IPS-18c (cell line): ENCODE results near the gene MCHR1.

Experiments
- H3K4me3 ChIP-seq: 2 replicates; pipeline ENCODE4 v1.7.0; 2013; ENCODE audit warnings: low read depth, mild to moderate bottlenecking, low read length, moderate library complexity; ENCODE audit not compliant: insufficient read depth
- H3K9me3 ChIP-seq: one replicate; pipeline ENCODE4 v1.6.1; 2013; ENCODE audit warnings: mild to moderate bottlenecking, low read length, moderate library complexity; ENCODE audit not compliant: control insufficient read depth, insufficient read depth

The MCHR1 gene

DNA sequence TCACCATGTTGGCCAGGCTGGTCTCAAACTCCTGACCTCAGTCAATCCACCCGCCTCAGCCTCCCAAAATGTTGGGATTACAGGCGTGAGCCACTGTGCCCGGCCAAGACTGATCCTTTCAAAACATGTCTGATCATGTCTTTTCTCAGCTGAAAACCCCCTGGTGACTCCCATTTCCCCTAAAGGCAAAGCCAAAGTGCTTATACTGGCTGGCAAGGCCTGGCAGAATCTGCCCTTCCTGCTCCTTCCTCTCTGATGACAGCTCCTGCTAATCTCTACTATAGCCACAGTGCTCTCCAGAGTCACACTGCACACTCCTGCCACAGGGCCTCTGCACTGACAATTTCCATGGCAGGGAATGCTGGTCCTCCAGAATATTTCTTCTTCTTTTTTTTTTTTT lies 2.6 kb upstream of the MCHR1 start:
- Histone ChIP-seq H3K9me3 (no peaks in the 10 kb centered on the region), H3K4me3 (no peak overlapping the region)

DNA sequence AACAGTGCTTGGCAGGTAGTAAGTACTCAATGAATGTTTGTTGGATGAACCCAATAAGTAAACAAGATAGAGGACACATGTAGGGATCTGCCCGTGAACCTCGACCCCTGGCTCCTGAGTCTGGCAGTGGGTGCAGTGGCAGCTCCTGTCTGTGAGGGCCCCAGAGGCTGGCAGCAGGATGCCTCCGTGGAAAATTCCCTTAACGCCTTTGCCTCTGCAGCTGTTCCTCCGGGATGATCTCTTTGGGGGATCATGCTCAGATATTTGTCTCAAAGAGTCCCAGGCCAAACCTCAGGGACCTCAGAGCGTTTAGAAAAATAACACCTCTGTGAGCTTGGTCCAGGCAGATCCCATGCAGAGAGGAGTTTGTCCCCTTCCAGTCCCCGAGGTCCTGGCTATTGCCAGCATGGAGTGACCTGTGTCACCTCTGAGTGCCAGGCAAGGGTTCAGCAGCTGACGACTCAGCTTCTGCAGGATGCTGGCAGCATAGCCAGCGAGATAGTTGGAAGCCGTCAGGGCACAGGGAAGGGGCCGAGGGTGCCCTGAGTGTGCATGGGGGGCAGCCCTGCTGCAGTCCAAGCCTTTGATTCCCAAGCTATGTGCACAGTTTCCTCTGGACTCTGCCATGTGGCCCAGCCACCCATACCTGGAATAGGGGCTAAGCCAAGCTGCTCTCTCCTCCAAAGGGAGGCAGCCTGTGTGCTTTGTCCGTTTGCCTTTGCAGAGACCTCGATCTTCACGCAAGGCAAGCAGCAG lies 613 bp upstream of the MCHR1 start:
- Histone ChIP-seq H3K9me3 (no peaks in the 10 kb centered on the region), H3K4me3 (no peak overlapping the region)

DNA sequence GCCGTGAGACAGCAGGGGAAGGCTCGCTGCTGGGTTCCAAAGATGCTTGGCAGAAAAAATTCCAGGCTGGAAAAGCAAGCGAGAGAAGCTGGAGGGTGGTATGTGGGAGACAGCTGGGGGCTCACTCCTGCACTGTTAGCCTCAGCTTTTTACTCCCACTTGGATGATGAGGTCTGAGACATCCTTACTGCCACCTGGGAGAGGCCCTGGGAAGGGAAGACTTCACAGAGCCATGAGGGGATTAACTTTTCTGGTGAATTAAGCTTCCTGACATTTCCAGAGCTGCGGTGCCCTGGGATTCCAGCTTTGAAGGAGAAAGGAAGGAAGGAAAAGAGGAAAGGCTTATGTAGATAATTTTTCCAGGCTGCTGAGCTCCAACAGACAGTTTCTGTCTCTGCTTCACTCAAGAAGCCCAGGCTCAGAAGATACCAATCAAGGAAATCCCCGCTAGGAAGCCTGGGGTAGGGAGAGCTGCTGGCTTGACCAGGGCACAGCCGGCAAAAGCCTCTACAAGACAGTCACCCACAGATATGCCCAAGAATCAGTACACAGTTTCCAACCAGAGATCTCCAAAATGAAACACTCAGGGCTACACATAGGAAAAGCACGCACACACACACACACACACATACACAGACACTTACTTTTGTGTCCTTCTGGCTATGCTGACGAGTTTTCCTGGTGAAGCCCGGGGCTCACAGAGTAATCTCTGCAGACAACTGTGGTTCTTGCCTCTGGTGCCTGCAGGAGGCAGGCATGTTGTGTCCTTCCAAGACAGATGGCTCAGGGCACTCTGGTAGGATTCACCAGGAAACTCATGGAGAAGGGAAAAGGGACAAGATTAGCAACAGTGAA lies 907 bp downstream of the MCHR1 start:
- H3K4me3 ChIP-seq: peak overlapping the region; percentile 49; the same call in 1 of the 2 replicates

DNA sequence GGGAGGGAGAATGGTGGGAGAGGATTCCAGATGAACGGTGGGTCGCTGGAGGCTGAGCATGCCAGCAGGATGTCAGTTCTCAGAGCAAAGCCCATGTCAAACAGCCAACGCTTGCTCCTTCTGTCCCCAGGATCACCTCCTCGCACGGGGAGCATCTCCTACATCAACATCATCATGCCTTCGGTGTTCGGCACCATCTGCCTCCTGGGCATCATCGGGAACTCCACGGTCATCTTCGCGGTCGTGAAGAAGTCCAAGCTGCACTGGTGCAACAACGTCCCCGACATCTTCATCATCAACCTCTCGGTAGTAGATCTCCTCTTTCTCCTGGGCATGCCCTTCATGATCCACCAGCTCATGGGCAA lies 1.5 kb downstream of the MCHR1 start:
- Histone ChIP-seq H3K9me3 (no peaks in the 10 kb centered on the region), H3K4me3 (no peak overlapping the region)

More for the DNA sequence above, 907 bp downstream of the MCHR1 start:
- no peaks in the 10 kb centered on the region for H3K9me3 ChIP-seq

GRCh38 chr22:40681451-40681850 lies 2.2 kb downstream of the MCHR1 start:
- Histone ChIP-seq H3K9me3 (no peaks in the 10 kb centered on the region), H3K4me3 (no peak overlapping the region)

GRCh38 chr22:40684728-40685127 lies 5.4 kb downstream of the MCHR1 start:
- Histone ChIP-seq H3K4me3 (peak overlapping the region; percentile 30; the same call in 1 of the 2 replicates), H3K9me3 (no peaks in the 10 kb centered on the region)

DNA sequence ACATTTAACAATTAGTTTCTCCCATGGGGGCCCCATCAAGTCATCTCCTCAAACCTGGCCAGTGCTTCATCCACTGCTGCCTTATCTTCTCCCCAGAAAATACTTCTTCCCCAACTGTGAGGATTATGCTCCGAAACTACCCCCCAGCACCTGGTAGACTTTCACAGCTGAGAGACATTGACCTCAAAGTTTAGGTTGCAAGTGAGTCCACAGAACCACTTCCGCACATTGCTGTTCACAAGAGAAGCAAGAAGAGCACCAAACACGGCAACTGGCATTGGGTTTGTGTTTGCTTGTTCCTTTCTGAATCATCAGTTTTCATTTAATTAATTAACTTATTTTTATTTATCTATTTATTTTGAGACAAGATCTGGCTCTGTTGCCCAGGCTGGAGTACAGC lies 6.1 kb downstream of the MCHR1 start:
- H3K4me3 ChIP-seq: no peak overlapping the region

GRCh38 chr22:40687706-40688105 lies 8.4 kb downstream of the MCHR1 start:
- Histone ChIP-seq H3K9me3 (no peaks in the 10 kb centered on the region), H3K4me3 (no peak overlapping the region)

More for the DNA sequence above, 6.1 kb downstream of the MCHR1 start:
- H3K9me3 ChIP-seq: no peaks in the 10 kb centered on the region

- Histone ChIP-seq H3K9me3 (no peaks in the 10 kb centered on the region), H3K4me3 (no peak overlapping the region)
Observed at GRCh38 chr22:40690370-40690769, 11.1 kb downstream of the MCHR1 start.

- Histone ChIP-seq H3K4me3 (no peak overlapping the region), H3K9me3 (no peaks in the 10 kb centered on the region)
Observed at GRCh38 chr22:40691532-40691931, 12.2 kb downstream of the MCHR1 start.

- Histone ChIP-seq H3K4me3 (no peak overlapping the region), H3K9me3 (no peaks in the 10 kb centered on the region)
Observed at GRCh38 chr22:40694411-40694810, 15.1 kb downstream of the MCHR1 start.

- Histone ChIP-seq H3K9me3 (no peaks in the 10 kb centered on the region), H3K4me3 (no peak overlapping the region)
Observed at GRCh38 chr22:40701274-40701673, 22.0 kb downstream of the MCHR1 start.

DNA sequence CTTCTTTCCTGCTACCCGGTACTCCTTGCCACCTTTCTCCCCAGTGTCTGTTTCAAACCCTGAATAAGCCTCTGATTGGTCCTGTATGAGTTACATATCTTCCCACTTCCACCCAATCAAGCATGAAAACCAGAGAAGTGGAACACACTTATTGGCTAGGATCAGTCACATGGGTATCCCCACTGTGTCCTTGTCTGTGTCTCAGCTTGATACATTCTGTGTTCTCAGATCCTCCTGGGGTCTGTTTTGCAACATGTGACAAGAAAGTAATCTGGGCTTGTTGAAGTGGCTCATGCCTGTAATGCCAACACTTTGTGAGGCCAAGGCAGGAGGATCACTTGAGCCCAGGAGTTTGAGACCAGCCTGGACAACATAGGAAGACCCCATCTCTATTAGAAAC lies 23.9 kb downstream of the MCHR1 start:
- Histone ChIP-seq H3K9me3 (no peaks in the 10 kb centered on the region), H3K4me3 (no peak overlapping the region)

GRCh38 chr22:40703736-40704135 lies 24.5 kb downstream of the MCHR1 start:
- no peaks in the 10 kb centered on the region for H3K9me3 ChIP-seq
- H3K4me3 ChIP-seq: no peak overlapping the region

GRCh38 chr22:40705918-40706682 lies 26.8 kb downstream of the MCHR1 start:
- no peak overlapping the region for H3K4me3 ChIP-seq
- H3K9me3 ChIP-seq: no peaks in the 10 kb centered on the region

DNA sequence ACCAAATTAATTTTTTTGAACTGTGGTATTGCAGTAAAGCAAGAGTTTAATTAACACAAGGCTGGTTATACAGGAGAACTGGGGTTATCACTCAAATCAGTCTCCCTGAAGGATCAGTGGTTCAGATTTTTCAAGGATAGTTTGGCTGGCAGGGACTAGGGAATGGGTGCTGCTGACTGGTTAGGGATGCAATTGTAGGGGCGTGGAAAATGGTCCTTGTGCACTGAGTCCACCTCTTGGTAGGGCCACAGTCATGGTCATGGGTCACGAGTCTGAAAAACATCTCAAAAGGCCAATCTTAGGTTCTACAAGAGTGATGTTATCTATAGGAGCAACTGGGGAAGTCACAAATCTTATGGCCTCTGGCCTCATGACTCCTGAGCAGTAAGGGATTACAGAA lies 27.9 kb downstream of the MCHR1 start:
- no peak overlapping the region for H3K4me3 ChIP-seq
- H3K9me3 ChIP-seq: no peaks in the 10 kb centered on the region

- Histone ChIP-seq H3K4me3 (no peak overlapping the region), H3K9me3 (no peaks in the 10 kb centered on the region)
Observed at GRCh38 chr22:40708177-40708576, 28.9 kb downstream of the MCHR1 start.
